HL-60 (cell line): Measurements from ENCODE around the gene STIM2.

Source experiments
- DNase-seq, 2 experiments: peaks; one replicate each; pipeline ENCODE4 v3.0.0-alpha.2; 2010 to 2020; ENCODE audit warnings: low read depth in 1 of 2, low spot score in 1 of 2
- H3K27ac ChIP-seq: fragments of 250-450 bp; sonication (Bioruptor Pico); replicated peaks from 2 replicates; pipeline ENCODE4 v1.5.1; 2020; ENCODE audit warnings: mild to moderate bottlenecking, moderate library complexity
- H3K27me3 ChIP-seq: fragments of 250-450 bp; sonication (Bioruptor Pico); 2 replicates; pipeline ENCODE4 v1.5.1; 2021; ENCODE audit warnings: mild to moderate bottlenecking, moderate library complexity; ENCODE audit not compliant: insufficient read depth, poor library complexity, severe bottlenecking
- H3K4me3 ChIP-seq: replicated peaks from 2 replicates; pipeline ENCODE4 v1.5.1; 2011; ENCODE audit warnings: mild to moderate bottlenecking, control low read depth, low read length; ENCODE audit not compliant: insufficient read depth
- CTCF ChIP-seq: IDR thresholded peaks from one replicate; pipeline ENCODE4 v1.5.1; 2011; ENCODE audit warnings: low read length, control low read depth, inconsistent platforms; ENCODE audit not compliant: insufficient read depth
- GABPA ChIP-seq: IDR thresholded peaks from 2 replicates; pipeline ENCODE4 v1.6.1; 2012; ENCODE audit warnings: low read depth
- POLR2AphosphoS5 ChIP-seq: IDR thresholded peaks from 2 replicates; pipeline ENCODE4 v1.6.1; 2012; ENCODE audit warnings: low read depth
- REST ChIP-seq: IDR thresholded peaks from 2 replicates; pipeline ENCODE4 v1.6.1; 2012; ENCODE audit warnings: low read depth; ENCODE audit not compliant: insufficient replicate concordance
- SPI1 ChIP-seq: IDR thresholded peaks from 2 replicates; pipeline ENCODE4 v1.6.1; 2012; ENCODE audit warnings: low read depth, mild to moderate bottlenecking, borderline replicate concordance

The STIM2 gene

GRCh38 chr4:26945794-26946193, 85.2 kb downstream of the STIM2 start:
- Histone ChIP-seq H3K27me3 (no peaks in the 10 kb centered on the region), H3K4me3 (no peak overlapping the region), H3K27ac (no peak overlapping the region)
- no peak for TF ChIP-seq REST
- TF ChIP-seq CTCF = no peak
- TF ChIP-seq POLR2AphosphoS5 = no peak
- no peak for TF ChIP-seq SPI1
- TF ChIP-seq GABPA = no peak
- no peak for DNase-seq

- no peak for DNase-seq
- no peaks in the 10 kb centered on the region for H3K27me3 ChIP-seq
- no peak for TF ChIP-seq CTCF
- TF ChIP-seq GABPA = no peak
- TF ChIP-seq POLR2AphosphoS5 = no peak
- TF ChIP-seq REST = no peak
- no peak overlapping the region for H3K4me3 ChIP-seq
- H3K27ac ChIP-seq = no peak overlapping the region
These were observed 86.7 kb downstream of the STIM2 start for GRCh38 chr4:26947318-26947717.

GRCh38 chr4:26950446-26950845, 89.8 kb downstream of the STIM2 start:
- Histone ChIP-seq H3K27ac (no peak overlapping the region), H3K27me3 (no peaks in the 10 kb centered on the region), H3K4me3 (no peak overlapping the region)
- no peak for TF ChIP-seq GABPA
- TF ChIP-seq SPI1 = no peak
- no peak for TF ChIP-seq REST
- TF ChIP-seq CTCF = no peak
- no peak for TF ChIP-seq POLR2AphosphoS5
- no peak for DNase-seq
